Fibroblast of lung (primary cell): Measurements from ENCODE around the gene OR1M1.

Experiments used
- EZH2 ChIP-seq: IDR thresholded peaks from 2 replicates; pipeline ENCODE4 v1.5.1; 2012; ENCODE audit warnings: low read length, control low read depth, mild to moderate bottlenecking; ENCODE audit errors: missing control alignments
- TF ChIP-seq, protein P1 (sequence below), 2 donors: IDR thresholded peaks in 1 of 2; conservative IDR thresholded peaks in 1 of 2; 1 replicate in 1 of 2; 2 replicates in 1 of 2; pipeline ENCODE4 v1.5.1; 2011 to 2012; ENCODE audit warnings: low read length in 2 of 2, control low read depth in 1 of 2, inconsistent platforms in 1 of 2, low read depth in 1 of 2, mild to moderate bottlenecking in 1 of 2

DNA sequence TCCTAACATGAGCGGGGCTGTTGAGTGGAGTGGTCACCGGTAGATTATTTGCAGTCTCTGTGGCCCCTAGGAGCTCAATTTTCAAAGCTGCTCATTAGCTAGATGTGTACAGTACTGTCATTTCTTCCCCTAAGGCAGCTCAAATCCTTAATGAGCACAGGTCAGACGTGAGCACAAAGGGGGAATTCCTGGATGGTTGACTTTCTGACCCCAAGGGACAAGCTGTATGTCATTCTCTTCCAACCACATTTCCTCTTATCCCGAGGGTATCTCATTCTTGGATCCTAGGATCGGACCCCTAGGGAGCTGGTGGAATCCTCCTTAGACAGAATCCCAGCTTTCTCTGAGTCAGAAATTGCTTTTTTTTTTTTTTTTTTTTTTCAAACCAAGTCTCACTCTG is 45.6 kb downstream of the OR1M1 start:
- TF ChIP-seq, protein P1, sequence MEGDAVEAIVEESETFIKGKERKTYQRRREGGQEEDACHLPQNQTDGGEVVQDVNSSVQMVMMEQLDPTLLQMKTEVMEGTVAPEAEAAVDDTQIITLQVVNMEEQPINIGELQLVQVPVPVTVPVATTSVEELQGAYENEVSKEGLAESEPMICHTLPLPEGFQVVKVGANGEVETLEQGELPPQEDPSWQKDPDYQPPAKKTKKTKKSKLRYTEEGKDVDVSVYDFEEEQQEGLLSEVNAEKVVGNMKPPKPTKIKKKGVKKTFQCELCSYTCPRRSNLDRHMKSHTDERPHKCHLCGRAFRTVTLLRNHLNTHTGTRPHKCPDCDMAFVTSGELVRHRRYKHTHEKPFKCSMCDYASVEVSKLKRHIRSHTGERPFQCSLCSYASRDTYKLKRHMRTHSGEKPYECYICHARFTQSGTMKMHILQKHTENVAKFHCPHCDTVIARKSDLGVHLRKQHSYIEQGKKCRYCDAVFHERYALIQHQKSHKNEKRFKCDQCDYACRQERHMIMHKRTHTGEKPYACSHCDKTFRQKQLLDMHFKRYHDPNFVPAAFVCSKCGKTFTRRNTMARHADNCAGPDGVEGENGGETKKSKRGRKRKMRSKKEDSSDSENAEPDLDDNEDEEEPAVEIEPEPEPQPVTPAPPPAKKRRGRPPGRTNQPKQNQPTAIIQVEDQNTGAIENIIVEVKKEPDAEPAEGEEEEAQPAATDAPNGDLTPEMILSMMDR (conservative IDR thresholded peaks at IDR 0.05 in 1 of 2, IDR thresholded peaks at IDR 0.05 in 1 of 2; ENCODE audit: low read depth in 1 of 2, low read length in 2 of 2) = no peak
- TF ChIP-seq EZH2 = no peak
